Fibroblast of the aortic adventitia (primary cell): ENCODE data around the gene SLC24A3. TPM values are rescaled to one million over a fixed set of nuclear protein-coding genes. Genes with fewer than 3 reads are reported as not detected.
A peak's percentile ranks its signal among the peaks of the same experiment; 100 is the strongest.

Source experiments
- DNase-seq: peaks from one replicate; pipeline ENCODE4 v3.0.0-alpha.2; 2010; ENCODE audit warnings: low read depth
- H3K4me3 ChIP-seq: 2 replicates; pipeline ENCODE4 v1.5.1; 2011; ENCODE audit warnings: low read depth, mild to moderate bottlenecking, control low read depth, low read length, moderate library complexity
- CTCF ChIP-seq: IDR thresholded peaks from 2 replicates; pipeline ENCODE4 v1.5.1; 2011; ENCODE audit warnings: mild to moderate bottlenecking, low read length, control low read depth, inconsistent platforms; ENCODE audit not compliant: insufficient read depth
- total RNA-seq: library from RNA; depleted of rRNA; stranded (reverse); fragments of >200 nt; gene quantifications from 2 replicates; pipeline ENCODE4 v1.2.3, GENCODE V29; 2012; ENCODE audit warnings: low replicate concordance

The SLC24A3 gene
- total RNA-seq, 1 donor = not detected

GRCh38 chr20:19734811-19735210, 522.4 kb downstream of the SLC24A3 start:
- H3K4me3 ChIP-seq = no peak overlapping the region
- TF ChIP-seq CTCF = no peak
- no peak for DNase-seq

GRCh38 chr20:19735446-19735845, 523.0 kb downstream of the SLC24A3 start:
- TF ChIP-seq CTCF = no peak
- peak; percentile 88 for DNase-seq
- no peak overlapping the region for H3K4me3 ChIP-seq

- no peak for TF ChIP-seq CTCF
- peak; percentile 70 for DNase-seq
- H3K4me3 ChIP-seq = no peak overlapping the region
Observed at GRCh38 chr20:19737025-19737424, 524.6 kb downstream of the SLC24A3 start.

GRCh38 chr20:19738951-19739350, 526.5 kb downstream of the SLC24A3 start:
- H3K4me3 ChIP-seq = no peak overlapping the region
- no peak for DNase-seq
- TF ChIP-seq CTCF = no peak

- no peak for TF ChIP-seq CTCF
- H3K4me3 ChIP-seq = no peak overlapping the region
- DNase-seq = no peak
Observed at GRCh38 chr20:19739351-19739750, 526.9 kb downstream of the SLC24A3 start.

GRCh38 chr20:19740512-19740911, 528.1 kb downstream of the SLC24A3 start:
- no peak for DNase-seq
- no peak overlapping the region for H3K4me3 ChIP-seq
- no peak for TF ChIP-seq CTCF

GRCh38 chr20:19741924-19742323, 529.5 kb downstream of the SLC24A3 start:
- no peak overlapping the region for H3K4me3 ChIP-seq
- TF ChIP-seq CTCF = no peak
- no peak for DNase-seq
